HepG2 (cell line): ENCODE data around the gene MAN2A2. TPM values are rescaled to one million over a fixed set of nuclear protein-coding genes. Genes with fewer than 3 reads are reported as not detected.
A peak's percentile ranks its signal among the peaks of the same experiment; 100 is the strongest.

Experiments used
- ARNT ChIP-seq: fragments of 450-650 bp; IDR thresholded peaks from 2 replicates; pipeline ENCODE4 v1.6.1; 2017
- FOXK1 ChIP-seq: sonication (generic); formaldehyde crosslinking; IDR thresholded peaks from 2 replicates; pipeline ENCODE4 v1.4.0; 2020; ENCODE audit warnings: low read depth, missing genetic modification reagents, borderline replicate concordance
- RFXANK ChIP-seq: IDR thresholded peaks from 2 replicates; pipeline ENCODE4 v1.6.1; 2016
- SRSF4 ChIP-seq: fragments of 200-400 bp; formaldehyde crosslinking; IDR thresholded peaks from one replicate; pipeline ENCODE4 v1.6.1; 2018; ENCODE audit warnings: mild to moderate bottlenecking, low read depth, low read length, moderate library complexity; ENCODE audit not compliant: poor library complexity, severe bottlenecking
- ZBTB7A ChIP-seq: sonication (generic); formaldehyde crosslinking; IDR thresholded peaks from 2 replicates; pipeline ENCODE4 v1.8.0; 2022; ENCODE audit warnings: mild to moderate bottlenecking, missing genetic modification reagents
- ZNF235 ChIP-seq: sonication (generic); formaldehyde crosslinking; IDR thresholded peaks from 2 replicates; pipeline ENCODE4 v1.8.1; 2023; ENCODE audit warnings: mild to moderate bottlenecking, missing genetic modification reagents, borderline replicate concordance
- ZNF687 ChIP-seq: sonication (generic); formaldehyde crosslinking; IDR thresholded peaks from 2 replicates; pipeline ENCODE4 v1.5.1; 2020; ENCODE audit warnings: mild to moderate bottlenecking, missing genetic modification reagents, moderate library complexity
- ZSCAN5A ChIP-seq: sonication (generic); formaldehyde crosslinking; IDR thresholded peaks from 2 replicates; pipeline ENCODE4 v1.8.0; 2022; ENCODE audit warnings: mild to moderate bottlenecking, missing genetic modification reagents, borderline replicate concordance
- polyA plus RNA-seq, 8 experiments: library from polyadenylated mRNA; depleted of rRNA in 3 of 8; stranded (reverse) in 7 of 8; unstranded in 1 of 8; fragments of >200 nt; fragmentation: Illumina TruSeq in 4 of 8; extraction: Trizol in 4 of 8; gene quantifications; 2 replicates each; pipeline versions ENCODE4 v1.2.1 to v1.2.3, GENCODE V29; 2011 to 2016; ENCODE audit warnings: low read depth in 4 of 8, missing spikeins in 1 of 8, mixed read lengths in 1 of 8; ENCODE audit not compliant: insufficient read depth in 1 of 8
- total RNA-seq, 5 experiments: library from RNA; depleted of rRNA; stranded (reverse); fragments of >200 nt; fragmentation: Illumina TruSeq; extraction: Trizol; gene quantifications; 2 replicates each; pipeline ENCODE4 v1.2.3, GENCODE V29; 2016; ENCODE audit warnings: low read depth in 1 of 5
- TF ChIP-seq, protein P1 (sequence below): sonication (generic); formaldehyde crosslinking; IDR thresholded peaks from 2 replicates; pipeline ENCODE4 v1.9.0; 2021; ENCODE audit warnings: missing genetic modification reagents, borderline replicate concordance
- TF ChIP-seq, protein P2 (sequence below): sonication (generic); formaldehyde crosslinking; IDR thresholded peaks from one replicate; pipeline ENCODE4 v1.5.1; 2020; ENCODE audit warnings: mild to moderate bottlenecking, missing genetic modification reagents; ENCODE audit errors: not compliant biosample characterization

Gene MAN2A2
- total and polyA plus RNA-seq, 2 of the 13 experiments (the other 11 are each of a cell fraction or from before 2014, with no cell fraction given) = 17.5 to 51.5 TPM

GRCh38 chr15:90931828-90932659 lies 28.9 kb downstream of the MAN2A2 start, which contains the start of gene HDDC3 (continued):
- peak; percentile 92 for TF ChIP-seq ZNF687 (CRISPR knock-in tag)
- no peak for TF ChIP-seq RFXANK (CRISPR knock-in tag)
- TF ChIP-seq ZSCAN5A (CRISPR knock-in tag) = no peak
- peak; percentile 71; the same call in 1 of the 2 replicates for TF ChIP-seq ZBTB7A
- no peak for TF ChIP-seq ZNF235 (CRISPR knock-in tag)
- TF ChIP-seq, protein P1, sequence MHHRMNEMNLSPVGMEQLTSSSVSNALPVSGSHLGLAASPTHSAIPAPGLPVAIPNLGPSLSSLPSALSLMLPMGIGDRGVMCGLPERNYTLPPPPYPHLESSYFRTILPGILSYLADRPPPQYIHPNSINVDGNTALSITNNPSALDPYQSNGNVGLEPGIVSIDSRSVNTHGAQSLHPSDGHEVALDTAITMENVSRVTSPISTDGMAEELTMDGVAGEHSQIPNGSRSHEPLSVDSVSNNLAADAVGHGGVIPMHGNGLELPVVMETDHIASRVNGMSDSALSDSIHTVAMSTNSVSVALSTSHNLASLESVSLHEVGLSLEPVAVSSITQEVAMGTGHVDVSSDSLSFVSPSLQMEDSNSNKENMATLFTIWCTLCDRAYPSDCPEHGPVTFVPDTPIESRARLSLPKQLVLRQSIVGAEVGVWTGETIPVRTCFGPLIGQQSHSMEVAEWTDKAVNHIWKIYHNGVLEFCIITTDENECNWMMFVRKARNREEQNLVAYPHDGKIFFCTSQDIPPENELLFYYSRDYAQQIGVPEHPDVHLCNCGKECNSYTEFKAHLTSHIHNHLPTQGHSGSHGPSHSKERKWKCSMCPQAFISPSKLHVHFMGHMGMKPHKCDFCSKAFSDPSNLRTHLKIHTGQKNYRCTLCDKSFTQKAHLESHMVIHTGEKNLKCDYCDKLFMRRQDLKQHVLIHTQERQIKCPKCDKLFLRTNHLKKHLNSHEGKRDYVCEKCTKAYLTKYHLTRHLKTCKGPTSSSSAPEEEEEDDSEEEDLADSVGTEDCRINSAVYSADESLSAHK (CRISPR knock-in tag) = no peak
- TF ChIP-seq SRSF4 = no peak
- TF ChIP-seq, protein P2, sequence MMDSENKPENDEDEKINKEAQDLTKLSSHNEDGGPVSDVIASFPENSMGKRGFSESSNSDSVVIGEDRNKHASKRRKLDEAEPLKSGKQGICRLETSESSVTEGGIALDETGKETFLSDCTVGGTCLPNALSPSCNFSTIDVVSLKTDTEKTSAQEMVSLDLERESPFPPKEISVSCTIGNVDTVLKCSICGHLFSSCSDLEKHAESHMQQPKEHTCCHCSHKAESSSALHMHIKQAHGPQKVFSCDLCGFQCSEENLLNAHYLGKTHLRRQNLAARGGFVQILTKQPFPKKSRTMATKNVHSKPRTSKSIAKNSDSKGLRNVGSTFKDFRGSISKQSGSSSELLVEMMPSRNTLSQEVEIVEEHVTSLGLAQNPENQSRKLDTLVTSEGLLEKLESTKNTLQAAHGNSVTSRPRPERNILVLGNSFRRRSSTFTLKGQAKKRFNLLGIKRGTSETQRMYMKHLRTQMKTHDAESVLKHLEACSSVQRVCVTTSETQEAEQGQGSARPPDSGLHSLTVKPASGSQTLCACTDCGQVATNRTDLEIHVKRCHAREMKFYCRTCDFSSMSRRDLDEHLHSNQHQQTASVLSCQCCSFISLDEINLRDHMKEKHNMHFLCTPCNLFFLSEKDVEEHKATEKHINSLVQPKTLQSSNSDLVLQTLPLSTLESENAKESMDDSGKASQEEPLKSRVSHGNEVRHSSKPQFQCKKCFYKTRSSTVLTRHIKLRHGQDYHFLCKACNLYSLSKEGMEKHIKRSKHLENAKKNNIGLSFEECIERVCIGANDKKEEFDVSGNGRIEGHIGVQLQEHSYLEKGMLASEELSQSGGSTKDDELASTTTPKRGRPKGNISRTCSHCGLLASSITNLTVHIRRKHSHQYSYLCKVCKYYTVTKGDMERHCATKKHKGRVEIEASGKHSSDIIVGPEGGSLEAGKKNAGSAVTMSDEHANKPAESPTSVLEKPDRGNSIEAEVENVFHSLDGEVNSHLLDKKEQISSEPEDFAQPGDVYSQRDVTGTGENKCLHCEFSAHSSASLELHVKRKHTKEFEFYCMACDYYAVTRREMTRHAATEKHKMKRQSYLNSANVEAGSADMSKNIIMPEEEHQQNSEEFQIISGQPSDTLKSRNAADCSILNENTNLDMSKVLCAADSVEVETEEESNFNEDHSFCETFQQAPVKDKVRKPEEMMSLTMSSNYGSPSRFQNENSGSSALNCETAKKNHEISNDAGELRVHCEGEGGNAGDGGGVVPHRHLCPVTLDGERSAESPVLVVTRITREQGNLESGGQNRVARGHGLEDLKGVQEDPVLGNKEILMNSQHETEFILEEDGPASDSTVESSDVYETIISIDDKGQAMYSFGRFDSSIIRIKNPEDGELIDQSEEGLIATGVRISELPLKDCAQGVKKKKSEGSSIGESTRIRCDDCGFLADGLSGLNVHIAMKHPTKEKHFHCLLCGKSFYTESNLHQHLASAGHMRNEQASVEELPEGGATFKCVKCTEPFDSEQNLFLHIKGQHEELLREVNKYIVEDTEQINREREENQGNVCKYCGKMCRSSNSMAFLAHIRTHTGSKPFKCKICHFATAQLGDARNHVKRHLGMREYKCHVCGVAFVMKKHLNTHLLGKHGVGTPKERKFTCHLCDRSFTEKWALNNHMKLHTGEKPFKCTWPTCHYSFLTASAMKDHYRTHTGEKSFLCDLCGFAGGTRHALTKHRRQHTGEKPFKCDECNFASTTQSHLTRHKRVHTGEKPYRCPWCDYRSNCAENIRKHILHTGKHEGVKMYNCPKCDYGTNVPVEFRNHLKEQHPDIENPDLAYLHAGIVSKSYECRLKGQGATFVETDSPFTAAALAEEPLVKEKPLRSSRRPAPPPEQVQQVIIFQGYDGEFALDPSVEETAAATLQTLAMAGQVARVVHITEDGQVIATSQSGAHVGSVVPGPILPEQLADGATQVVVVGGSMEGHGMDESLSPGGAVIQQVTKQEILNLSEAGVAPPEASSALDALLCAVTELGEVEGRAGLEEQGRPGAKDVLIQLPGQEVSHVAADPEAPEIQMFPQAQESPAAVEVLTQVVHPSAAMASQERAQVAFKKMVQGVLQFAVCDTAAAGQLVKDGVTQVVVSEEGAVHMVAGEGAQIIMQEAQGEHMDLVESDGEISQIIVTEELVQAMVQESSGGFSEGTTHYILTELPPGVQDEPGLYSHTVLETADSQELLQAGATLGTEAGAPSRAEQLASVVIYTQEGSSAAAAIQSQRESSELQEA = peak; percentile 25
- no peak for TF ChIP-seq FOXK1
- no peak for TF ChIP-seq ARNT
